ENCODE measurements around the gene BCAS3.

DNA sequence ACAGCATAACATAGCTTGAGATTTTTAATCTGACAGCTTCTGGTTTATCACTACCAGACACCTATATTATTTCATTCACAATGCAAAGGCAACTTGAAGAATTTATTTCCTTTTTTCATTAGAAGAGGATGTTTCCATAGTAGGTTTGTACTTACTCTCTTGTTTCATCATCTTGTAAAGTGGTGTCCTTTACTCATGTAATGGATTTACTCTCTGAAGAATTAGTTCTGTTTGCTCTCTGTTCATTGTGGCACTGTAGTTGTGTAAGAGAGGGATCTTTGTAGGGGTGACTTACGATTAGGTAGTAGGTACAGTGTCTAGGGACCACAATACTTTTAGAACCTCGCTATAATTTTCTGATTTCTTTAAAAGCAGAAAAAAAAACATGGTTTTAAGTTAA lies 256.1 kb downstream of the BCAS3 start:
- TF ChIP-seq CTCF (conservative IDR thresholded peaks at IDR 0.05) = no peak
- TF ChIP-seq ZFX (IDR thresholded peaks at IDR 0.05) = no peak

Measured in C4-2B (cell line).